ENCODE results near the gene P2RY6.

DNA sequence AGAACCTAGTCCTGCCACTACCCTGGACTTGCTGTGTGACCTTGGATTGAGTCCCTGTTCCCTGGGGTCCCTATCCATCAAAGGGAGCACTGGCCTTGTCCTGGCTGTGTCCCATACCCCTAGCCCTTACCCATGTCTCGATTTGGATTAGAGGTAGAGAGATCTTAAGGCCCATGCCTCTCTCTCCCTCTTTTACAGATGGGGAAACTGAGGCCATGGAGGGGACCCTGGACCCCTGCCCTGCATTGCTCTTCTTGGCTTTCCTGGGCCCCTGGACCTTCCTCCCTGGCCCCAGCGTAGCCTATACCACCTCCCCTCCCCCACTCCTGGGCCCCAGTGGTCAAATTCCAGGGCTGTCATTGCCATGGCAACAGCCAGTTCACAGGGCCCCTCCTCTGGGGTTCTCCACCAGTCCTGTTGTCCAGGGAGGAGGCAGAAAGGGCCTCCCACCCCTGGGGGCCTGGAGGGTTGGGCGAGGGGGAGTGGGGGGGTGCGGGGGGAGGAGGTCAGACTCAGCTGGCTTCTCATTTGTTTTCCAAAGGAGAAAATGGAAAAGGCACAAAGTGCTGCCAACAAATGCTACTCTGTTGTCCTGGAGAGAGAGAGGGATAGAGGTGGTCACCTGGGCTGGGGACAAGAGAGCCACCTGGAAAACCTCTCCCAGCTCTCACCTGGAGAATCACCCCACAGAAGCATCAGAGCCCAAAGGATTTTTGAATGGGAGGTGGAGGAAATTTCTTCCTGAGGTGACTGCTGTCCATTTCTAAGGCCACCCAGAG, 59.2 kb downstream of the P2RY6 start:
- TF ChIP-seq, protein P1, sequence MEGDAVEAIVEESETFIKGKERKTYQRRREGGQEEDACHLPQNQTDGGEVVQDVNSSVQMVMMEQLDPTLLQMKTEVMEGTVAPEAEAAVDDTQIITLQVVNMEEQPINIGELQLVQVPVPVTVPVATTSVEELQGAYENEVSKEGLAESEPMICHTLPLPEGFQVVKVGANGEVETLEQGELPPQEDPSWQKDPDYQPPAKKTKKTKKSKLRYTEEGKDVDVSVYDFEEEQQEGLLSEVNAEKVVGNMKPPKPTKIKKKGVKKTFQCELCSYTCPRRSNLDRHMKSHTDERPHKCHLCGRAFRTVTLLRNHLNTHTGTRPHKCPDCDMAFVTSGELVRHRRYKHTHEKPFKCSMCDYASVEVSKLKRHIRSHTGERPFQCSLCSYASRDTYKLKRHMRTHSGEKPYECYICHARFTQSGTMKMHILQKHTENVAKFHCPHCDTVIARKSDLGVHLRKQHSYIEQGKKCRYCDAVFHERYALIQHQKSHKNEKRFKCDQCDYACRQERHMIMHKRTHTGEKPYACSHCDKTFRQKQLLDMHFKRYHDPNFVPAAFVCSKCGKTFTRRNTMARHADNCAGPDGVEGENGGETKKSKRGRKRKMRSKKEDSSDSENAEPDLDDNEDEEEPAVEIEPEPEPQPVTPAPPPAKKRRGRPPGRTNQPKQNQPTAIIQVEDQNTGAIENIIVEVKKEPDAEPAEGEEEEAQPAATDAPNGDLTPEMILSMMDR (IDR thresholded peaks at IDR 0.05): no peak
- TF ChIP-seq POLR2A (IDR thresholded peaks at IDR 0.05): no peak
